SKM-1 (cell line): Measurements from ENCODE around the gene NDST1.
"Not testable (repeated sequence)": the region's sequence is repeated elsewhere in the genome, so short reads cannot be mapped to it uniquely, and the experiment has no call there.

Source experiments
- DNase-seq: peaks from one replicate; lab custom pipeline; 2025; ENCODE audit not compliant: unreplicated experiment; lab: John Stamatoyannopoulos, UW

Gene NDST1

DNA sequence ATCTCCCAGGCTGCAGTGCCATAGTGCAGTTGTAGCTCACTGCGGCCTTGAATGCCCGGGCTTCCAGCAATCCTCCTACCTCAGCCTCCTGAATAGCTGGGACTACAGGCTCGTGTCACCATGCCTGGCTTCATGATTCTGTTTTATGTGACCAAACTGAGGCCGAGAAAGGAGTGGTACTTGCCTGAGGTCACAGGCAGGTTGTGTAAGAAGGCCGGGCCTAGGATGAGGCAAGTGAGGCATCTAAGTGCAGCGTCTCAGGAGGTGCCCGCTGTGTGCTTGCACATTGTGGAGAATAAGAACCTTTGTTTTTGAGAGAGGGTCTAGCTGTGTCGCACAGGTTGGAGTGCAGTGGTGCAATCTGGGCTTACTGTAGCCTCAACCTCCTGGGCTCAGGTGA is 2.1 kb upstream of the NDST1 start:
- DNase-seq: no peak

DNA sequence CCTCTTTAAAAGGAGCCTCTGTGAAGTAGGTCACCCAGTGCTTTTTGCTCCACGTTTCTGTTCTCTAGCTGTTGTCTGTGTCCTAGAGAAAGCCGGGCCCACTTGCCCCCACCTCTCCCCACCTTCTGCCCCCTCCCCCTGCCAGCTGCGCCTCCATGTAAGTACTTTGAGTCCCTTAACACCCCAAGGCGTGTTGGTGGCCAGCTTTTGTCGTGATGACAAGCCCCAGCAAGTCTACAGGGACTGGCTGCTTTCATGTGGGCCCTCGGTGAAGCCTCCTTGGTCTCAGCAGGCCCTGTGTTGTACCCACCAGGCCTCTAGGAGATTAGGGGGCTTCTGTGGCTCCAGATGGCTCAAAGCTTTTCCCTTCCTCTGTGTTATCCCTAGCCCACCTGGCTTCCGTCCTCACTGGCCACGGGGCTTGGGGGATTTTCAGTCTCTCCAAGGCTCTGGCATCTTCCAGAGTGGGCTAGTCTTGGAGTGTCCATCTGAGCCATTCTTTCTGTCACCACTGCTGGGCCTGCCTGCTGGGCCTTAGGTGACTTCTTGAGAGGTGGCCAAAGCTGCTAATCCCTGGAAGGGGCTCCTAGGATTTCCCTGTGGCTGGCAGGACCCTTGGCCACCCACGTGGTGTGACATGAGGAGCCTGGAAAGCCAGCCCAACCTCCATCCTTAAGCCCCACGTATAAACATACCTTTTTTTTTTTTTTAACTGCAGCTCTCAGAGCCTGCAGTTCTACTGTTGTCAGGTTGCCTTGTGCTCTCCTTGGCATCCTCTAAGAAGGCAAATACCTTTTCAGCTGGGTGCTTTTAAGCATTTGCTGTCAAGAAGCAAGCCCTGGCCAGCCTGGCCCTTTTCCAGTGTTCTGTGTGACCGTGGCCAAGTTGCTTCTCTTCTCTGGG is 1.1 kb upstream of the NDST1 start:
- no peak for DNase-seq

DNA sequence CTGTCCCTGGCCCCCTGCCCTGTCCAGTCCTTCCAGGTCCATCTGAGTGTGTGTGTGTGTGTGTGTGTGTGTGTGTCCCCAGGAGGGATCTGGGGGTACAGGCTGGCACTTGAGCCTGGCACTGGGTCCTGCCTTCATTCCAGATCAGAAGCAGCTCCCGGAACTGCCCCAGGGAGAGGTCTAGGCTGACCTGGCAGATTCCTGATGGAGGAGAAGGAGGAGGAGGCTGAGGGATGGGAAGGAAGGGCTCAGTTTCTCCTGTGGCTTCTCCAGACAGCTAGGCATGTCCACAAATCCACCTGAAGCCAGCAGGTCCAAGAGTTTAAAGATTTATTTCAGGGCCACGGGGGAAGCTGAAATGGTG is 328 bp downstream of the NDST1 start:
- no peak for DNase-seq

DNA sequence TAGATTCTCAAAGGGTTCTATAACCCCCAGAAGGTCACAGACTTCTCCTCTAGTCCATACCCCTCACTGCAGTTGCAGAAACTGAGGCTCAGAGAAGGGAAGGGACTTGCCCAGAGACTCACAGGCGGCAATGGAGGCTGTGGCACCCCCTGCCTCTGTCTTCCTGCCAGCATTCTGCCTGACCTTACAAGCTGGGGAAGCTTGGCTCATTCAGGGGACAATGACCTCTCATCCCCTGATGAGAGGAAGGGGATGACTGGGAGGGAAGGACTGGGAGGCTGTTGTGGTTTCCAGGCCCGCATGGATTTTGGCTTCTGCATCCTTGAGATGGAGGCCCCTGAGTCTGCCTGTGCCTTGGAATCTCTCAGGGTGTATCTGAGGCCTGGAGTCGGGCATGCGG is 897 bp downstream of the NDST1 start:
- no peak for DNase-seq

DNA sequence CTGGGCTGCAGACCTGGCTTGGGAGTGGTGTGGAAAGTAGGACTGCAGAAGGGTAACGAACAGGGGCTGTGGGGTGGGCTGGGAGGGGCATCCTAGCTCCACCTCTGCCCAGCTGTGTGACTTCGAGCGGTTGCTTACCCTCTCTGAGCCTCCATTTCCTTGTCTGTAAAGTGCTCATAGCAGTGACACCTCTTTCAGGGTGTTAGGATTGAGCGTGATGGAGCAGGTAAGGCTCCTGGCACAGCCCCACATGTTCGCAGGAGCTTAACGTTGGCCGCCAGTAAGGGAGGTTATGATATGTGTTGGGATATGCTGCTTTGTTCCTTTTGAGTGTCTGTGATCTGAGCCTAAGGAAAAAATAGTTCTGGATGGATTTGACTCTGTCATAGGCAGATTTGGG is 2.1 kb downstream of the NDST1 start:
- DNase-seq: no peak

DNA sequence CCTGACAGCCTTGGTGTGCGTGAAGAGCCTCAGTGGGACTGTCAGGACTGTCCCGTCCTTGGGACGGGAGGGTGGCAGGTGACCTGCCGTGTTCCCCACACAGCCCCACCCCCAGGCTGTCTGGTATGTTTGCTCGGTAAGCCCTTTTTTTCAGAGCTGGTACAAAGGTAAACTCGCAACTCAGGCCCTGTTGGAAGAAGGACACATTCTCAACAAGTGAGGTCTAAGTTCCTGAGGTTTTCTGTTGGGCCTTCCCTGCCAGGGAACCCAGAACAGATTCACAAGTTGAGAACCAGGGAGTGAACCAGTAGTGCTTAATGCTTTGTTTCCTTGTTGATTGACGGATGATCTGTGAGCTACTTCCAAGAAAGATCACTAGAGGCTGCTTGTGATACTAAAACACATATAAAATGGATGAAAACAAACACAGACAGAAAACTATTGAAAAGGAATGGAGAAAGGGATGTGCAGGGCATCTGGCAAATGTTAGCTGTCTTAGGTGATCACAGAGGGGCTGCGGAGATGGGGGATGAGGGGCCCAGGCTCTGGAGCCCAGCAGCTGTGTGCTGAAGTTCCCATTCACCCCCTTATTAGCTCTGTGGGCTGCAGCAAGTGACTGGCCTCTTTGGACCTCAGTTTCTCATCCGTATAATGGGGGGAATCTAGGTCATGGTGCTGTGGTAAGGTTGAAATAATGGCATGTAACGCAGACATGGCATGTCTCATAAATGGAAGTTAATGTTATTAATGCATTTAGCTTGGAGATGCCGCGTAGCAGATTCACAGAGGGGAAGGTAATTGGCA is 2.7 kb downstream of the NDST1 start:
- no peak for DNase-seq

DNA sequence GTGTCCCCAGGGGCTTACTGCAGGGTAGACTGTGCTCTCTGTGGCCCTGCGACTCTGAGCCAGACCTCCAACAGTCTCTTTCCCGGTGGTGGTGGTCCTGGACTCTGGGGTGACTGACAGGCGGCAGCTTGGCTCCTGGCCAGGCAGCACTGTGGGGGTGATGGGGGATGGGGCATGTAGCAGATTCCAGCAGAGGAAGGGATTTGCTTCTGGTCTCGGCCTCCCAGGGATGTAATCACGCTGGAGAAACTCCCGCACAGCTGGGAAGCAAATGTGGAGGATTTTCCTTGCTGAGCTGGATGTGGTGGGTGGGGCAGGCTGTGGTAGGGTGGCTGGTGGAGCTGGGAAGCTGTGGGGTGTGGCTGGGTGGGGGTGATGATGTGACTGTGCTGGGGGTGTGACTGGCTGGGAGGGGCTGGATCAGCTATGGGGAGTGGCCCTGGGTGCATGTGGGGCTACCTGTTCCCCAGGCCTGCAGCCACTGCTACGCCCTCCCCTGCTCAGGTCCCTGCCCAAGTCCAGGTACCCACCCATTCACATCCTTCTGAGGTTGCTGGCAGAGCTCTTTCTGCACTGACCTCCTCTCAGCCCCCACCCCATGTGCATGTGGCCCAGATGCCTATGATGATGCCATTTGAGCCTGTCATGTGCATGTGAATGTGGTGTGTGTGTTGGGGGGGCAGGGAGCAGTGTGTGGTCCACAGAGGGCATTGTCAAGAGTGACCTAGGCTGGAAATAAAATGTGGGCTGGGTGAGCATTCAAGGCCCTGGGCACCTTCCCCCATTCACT is 3.8 kb downstream of the NDST1 start:
- no peak for DNase-seq

DNA sequence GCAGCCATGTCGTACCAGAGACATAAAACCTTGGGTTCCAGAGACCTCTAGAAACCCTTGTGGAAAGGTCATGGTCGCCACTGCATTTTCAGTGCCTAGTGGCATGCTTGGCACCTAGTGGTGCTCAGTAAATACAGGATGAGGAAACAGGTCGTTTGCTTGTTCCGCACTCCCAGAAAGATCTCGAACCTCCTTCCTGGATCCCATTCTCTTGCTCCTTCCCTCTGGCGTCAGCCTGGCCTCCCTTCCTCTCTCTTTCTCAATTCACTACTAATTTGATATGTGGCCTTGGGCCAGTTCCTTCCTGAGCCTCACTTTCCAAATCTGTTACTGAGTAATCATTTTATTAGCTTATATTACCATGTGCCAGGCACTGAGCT is 4.4 kb downstream of the NDST1 start:
- DNase-seq: no peak

DNA sequence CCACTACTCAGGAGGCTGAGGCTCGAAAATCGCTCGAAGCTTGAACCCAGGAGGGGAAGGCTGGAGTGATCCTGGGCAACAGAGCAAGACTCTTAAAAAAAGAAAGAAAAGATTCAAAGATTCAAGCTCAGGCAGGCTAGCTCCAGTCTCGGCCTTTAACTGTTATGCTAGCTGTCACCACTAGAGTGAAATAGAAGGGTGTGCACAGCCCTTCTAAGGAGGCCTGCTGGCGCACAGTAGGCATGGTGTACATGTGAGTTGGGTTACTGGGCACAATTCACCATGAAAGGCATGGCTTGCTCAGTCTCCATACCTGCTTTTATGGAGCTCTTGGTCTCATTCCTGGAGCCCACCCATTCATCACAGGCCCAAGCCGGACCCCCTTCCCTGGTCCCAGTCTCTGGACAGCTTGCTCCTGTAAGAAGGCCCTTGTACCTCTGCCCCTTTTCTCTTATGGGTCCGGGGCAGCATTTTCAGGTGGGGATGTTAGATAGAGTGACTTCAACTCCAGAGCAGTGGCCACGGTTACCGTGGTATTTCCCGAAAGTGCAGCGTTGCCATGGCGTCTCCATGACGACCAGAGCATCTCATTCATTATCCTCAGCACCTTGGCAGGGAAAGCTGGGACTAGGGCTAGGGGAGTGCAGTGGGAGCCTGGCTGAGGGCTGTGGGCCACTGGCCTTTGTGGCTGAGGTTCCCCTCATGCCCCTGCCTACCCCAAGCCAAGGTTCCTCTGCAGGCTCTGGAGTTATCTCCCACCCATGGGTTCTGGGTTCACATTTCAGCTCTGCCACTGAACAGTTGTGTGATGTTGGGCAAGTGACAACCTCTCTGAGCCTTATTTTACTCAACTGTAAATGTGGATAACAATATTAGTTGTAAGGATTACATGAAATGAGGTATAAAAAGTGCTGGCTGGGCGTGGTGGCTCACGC is 5.7 kb downstream of the NDST1 start:
- DNase-seq: no peak

DNA sequence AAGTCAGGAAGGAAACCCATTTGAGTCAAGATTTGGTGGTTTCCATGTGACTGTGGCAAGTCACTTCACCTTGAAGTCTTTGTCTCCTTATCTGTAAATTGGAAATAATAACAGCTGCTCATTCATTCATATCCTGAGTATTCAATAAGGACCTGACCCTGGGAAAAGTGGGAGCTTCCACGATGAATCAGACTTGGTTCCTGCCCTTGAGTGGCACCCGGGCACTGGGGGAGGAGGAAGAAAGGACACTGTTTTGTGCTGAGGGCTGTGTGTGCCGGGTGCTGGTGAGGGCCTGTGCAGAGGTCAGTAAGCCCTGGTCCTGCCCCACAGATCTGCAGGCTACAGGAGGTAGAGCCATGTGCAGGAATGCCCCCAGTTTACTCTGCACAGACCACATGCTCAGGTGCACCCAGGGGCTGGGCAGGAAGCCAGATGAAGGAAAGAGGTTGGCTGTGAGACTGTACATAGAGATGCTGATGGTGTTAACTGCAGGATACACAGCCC is 6.8 kb downstream of the NDST1 start:
- DNase-seq: no peak

DNA sequence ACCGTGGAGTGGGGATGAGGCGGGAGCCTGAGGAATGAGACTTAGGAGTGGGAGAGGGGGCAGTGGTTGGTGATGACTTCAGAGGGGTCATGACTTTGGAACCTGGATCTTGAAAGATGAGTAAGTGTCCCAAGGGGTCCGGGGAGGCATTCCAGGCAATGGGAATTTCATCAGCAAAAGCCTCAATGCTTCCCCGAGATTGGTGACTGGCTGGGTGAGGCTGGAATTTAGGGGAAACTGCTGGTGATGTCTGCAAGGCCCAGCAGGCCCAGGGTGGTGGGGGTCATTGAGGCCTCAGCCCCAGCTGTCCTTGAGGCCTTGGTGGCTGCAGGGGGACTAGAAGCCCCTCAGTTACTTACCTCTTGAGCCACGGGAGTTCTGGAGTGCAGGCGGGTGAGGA is 7.5 kb downstream of the NDST1 start:
- DNase-seq: no peak

DNA sequence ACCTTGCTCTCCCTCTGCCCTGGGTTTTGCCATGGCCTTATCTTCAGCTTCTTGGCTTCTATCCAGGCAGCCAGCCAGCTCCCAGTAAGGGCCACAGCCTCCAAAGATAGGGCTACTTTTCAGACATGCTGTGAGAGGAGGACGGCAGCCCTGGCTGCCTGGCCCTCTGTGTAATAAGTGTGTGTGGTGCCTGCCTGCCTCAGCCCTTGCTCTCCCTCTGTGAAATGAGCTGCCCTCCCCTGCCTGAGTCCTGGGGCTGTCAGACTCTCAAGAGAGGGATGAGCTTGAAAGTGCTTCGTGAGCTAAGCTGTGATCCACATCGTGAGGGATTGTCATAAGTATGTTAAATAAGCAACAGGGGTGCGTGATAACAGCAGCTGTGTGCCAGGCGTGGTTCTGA is 8.1 kb downstream of the NDST1 start:
- DNase-seq: no peak

DNA sequence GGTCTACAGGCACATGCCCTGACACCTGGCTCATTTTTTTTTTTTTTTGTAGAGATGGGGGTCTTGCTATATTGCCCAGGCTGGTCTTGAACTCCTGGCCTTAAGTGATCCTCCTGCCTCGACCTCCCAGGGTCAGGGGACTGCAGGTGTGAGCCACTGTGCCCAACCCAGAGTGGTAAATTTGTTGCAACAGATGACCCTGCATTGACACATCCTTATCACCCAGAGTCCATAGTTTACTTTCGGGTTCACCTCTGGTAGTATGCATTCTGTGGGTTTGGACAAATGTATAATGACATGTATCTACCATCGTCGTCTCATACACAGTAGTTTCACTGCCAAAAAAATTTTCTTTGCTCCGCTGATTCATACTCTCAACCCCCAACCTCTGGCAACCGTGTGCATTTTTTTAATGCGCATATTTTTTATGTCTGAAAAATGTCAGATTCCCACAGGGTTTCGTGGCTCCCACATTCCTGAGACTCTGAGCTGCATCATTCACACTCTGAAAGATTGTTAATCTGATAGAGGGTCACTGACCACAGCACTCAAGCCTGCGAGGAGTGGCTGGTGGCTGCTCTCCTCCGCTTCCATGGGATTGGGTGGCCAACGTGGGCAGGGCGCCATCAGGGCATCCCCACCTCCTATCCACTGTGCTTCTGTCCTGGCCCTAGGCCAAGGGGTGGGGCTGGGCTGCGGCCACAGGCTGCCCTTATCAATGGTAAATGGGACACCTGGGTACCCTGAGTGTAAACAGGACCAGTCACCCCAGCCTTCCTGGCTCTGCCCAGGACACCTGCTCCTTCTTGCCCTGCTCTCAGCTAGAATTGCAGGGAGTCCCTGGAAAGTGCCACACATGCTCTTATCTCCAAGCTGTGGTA is 9.6 kb downstream of the NDST1 start:
- no peak for DNase-seq

DNA sequence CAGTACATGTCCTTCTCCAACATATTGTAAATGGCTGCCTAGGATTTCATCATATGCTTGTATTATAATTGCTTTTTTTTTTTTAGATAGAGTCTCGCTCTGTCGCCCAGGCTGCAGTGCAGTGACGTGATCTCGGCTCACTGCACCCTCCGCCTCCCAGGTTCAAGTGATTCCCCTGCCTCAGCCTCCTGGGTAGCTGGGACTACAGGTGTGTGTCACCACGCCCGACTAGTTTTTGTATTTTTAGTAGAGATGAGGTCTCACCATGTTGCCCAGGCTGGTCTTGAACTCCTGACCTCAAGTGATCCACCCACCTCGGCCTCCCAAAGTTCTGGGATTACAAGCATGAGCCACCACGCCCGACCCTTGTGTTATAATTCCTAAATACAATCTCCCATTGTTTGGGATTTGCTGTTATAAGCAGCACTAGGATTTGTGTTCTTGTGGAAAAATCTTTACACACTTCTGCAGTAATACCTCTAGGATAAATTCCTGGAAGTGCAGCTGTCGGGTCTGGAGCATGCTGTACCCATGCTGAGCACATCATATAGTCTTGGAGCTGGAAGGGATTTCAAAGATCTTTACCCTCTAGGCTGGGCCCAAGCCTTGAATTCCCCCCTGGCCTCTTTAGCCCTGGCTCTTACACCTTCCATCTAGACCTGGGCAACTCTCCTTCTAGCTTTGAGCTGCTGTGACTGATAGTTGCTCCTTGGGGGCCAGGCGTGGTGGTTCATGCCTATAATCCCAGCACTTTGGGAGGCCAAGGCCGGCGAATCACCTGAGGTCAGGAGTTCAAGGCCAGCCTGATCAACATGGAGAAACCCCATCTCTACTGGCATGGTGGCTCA is 11.0 kb downstream of the NDST1 start:
- DNase-seq: not testable (repeated sequence)

DNA sequence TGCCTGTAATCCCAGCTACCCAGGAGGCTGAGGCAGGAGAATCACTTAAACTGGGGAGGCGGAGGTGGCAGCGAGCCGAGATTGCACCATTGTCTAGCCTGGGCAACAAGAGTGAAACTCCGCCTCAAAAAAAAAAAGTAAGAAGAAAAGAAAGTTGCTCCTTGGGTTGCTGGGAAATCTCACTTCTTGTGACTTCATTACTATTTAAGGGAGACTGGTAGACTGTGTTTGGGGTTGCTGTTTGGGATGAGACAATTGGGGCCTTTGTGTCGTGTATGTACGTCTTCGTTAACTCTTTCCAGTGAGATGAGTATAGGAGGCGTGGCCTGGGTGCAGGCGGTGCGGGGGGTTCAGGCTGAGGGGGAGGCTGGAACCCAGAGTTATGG is 11.6 kb downstream of the NDST1 start:
- DNase-seq: no peak

DNA sequence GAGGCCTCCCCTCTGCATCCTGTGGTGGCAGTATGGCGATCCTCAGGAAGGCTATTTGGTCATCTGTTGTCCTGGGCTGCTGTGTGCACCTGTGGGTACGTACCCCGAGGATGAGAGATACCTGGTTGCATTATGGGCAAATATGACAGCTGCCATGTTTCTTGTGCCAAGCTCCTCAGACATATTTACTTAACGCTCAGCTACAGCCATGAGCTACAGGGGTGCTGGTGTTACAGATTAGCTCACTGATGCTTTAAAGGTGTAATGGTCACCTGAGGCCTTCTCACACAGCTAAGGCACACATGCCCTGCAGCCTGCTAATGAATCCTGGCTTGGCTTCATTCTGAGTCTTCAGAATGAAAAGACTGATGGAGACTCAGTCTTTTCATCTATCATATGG is 12.0 kb downstream of the NDST1 start:
- no peak for DNase-seq

DNA sequence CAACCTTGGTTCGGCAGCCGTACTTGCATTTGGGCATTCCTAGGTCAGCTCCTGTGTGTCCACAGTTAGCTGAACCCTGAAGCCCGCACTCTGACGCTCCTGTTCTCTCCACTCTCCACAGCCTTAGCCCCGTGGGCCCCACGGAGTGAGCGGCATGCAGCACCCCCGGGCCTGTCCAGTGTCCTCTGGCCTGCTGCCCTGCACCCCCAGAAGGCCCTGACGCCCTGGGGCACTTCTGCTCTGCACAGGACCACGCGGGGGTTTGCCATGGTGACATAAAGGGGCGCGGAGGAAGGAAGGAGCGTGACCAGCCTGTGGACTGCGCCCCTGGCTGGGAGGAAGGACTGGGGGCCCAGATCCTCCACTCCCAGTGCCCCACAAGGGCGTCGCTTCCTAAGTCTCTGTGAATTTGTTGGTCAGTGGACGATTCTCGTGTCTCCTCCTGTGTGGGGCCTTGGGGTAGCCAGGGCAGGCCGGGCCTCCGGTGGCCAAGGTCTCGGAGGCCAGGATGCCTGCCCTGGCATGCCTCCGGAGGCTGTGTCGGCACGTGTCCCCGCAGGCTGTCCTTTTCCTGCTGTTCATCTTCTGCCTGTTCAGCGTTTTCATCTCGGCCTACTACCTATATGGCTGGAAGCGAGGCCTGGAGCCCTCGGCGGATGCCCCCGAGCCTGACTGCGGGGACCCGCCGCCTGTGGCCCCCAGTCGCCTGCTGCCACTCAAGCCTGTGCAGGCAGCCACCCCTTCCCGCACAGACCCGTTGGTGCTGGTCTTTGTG is 13.0 kb downstream of the NDST1 start:
- DNase-seq: no peak

DNA sequence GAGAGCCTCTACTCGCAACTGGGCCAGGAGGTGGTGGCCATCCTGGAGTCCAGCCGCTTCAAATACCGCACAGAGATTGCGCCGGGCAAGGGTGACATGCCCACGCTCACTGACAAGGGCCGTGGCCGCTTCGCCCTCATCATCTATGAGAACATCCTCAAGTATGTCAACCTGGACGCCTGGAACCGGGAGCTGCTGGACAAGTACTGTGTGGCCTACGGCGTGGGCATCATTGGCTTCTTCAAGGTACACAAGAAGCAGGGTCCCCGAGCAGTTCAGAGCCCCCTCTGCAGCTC is 13.5 kb downstream of the NDST1 start:
- no peak for DNase-seq
